OCI-M1 (cell line): ENCODE results near the gene IL12B.
A peak's percentile ranks its signal among the peaks of the same experiment; 100 is the strongest.
"Not testable (repeated sequence)": the region's sequence is repeated elsewhere in the genome, so short reads cannot be mapped to it uniquely, and the experiment has no call there.

Experiments used
- DNase-seq: peaks from one replicate; lab custom pipeline; 2025; lab: John Stamatoyannopoulos, UW

The IL12B gene

DNA sequence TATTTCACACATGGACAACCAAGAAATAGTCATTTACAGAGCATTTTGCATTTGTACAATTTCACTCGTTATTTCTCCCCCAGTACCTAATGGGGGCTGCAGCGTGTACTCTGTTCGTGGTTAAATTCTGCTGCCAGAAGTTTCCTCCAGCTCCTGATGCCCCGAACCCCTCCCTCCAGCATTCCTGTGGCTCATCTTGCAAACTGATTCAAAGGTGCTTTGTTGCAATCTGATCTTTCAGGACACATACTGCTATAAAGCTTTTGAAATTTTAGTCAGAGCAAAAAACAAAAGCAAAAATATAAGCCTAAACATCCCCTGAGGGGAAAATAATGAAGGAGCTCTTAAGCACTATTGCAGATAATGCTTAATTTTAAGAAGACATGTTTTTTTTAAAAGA lies 39.5 kb downstream of the IL12B start:
- no peak for DNase-seq

DNA sequence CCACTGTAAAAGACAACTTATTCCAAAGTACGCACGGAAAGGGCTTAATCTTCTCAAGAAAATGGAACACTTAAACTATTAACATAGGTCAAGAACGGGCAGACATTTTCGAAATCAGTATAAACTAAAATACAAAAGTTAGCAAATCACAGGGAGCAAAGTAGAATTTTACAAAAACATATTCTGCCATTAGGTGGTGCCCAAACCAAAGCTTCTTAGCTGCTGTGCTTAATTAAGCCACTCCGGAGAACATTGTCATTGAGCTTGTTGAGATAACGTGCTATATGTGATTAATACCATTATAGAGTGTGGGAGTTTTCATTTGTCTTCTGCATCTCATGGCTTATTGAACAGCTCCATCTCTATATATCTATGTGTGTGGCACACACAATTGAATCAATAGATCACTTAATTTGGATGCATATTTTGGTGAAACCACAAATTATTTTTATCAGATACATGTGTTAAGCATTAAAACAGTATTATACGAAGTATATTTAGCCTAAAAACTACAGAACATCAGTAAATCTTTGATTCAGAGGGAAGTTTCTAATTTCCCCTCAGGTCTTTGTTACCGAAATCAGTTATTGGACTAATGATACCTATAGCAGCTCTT lies 43.8 kb downstream of the IL12B start:
- peak; percentile 66 for DNase-seq

DNA sequence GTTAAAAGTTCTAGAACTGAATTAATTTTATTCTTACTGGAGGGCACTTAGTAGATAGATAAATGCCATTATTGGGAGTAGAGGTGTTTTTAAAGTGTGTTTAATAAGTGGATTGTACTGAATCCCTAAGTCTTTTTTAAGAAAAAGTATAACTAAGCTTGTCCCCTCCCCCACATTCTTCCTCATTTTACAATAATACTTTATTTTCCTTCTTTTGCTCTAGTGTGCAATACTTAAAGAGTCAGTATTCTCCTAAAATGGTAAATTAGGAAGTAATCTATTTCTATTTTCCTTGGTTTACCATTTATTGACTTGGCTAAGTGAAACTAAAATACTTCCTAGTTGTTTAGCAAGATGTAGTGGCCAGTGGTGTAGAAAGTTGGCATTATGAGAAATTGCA lies 55.6 kb downstream of the IL12B start:
- DNase-seq, result peak; percentile 77

DNA sequence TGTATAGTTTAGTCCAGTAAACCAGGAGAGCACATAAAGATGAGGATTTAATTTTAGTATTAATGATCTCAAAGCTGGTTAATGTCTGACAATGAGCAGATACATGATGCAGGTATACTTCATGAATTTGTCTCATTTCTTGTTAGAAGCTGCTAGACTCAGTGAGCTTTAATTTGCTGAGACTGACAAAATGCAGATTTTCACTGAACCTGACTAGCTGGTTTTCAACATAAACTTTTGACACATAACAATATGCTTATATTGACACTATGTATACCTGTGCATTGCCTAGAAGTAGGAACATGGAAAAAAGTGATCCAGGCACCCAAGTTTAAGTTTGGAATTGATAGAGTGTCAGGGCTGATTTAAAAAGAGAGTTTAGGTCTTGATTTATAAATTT lies 56.4 kb downstream of the IL12B start:
- peak; percentile 55 for DNase-seq

DNA sequence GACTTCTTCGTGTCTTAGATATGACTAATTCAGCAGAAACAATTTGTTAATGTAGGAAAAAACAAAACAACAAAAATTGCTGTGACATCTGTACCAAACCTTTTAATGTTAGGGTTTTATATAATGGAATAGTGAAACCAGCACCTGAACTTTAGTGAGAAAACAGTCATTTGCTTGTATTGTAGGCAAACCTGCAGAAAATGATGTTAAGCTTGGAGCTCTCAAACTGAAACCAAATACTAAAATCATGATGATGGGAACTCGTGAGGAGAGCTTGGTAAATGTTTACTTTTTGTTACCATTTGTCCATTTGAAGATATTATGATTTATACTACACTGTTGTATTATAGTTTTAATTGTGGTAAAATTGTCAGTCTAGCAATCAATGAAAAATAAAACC lies 60.6 kb downstream of the IL12B start:
- no peak for DNase-seq

DNA sequence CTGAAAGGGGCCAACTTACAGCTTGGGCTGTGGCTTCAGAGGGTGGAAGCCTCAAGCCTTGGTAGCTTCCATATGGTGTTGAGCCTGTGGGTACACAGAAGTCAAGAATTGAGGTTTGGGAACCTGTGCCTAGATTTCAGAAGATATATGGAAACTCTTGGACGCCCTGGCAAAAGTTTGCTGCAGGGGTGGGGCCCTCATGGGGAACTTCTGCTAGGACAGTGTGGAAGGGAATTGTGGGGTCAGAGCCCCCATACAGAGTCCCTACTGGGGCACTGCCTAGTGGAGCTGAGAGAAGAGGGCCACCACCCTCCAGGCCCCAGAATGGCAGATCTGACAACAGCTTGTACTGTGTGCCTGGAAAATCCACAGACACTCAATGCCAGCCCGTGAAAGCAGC lies 63.5 kb downstream of the IL12B start:
- not testable (repeated sequence) for DNase-seq
